ENCODE results near the gene TTC13. TPM values are rescaled to one million over a fixed set of nuclear protein-coding genes. Genes with fewer than 3 reads are reported as not detected.

TTC13 gene
- total RNA-seq, 1 donor from 2014 or later, result 27.1 TPM

DNA sequence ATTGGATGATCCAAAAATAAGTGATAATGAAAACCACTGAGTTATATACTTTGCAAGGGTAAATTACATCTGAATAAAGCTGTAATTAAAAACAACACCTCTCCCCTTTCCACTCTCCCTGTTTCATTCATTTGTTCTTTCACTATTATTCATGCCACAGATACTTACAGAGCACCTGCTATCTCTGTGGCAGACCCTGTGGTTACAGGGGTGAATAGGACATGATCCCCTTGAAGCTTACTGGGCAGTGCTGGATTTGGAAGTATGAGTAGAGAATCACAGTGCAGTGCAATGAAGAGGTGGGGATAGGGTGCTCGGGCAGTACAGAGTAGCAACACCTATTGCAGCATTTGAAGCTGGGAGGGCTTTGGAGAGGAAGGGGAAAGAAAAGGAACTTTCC is 22.0 kb upstream of the TTC13 start:
- Mint-ChIP-seq H3K27me3 (ENCODE audit: low read depth) (no peaks in the 10 kb centered on the region), H3K4me3 (ENCODE audit: unreplicated experiment) (no peak overlapping the region), H3K4me1 (ENCODE audit: low read depth) (no peaks in the 10 kb centered on the region), H3K9me3 (ENCODE audit: low read depth) (peaks cover 25% of the 10 kb centered on the region), H3K27ac (ENCODE audit: unreplicated experiment) (no peak overlapping the region), H3K36me3 (ENCODE audit: low read depth) (peaks cover 49% of the 10 kb centered on the region)
- TF ChIP-seq CTCF (IDR thresholded peaks at IDR 0.05), result no peak
- DNase-seq (ENCODE audit: low spot score), result no peak

DNA sequence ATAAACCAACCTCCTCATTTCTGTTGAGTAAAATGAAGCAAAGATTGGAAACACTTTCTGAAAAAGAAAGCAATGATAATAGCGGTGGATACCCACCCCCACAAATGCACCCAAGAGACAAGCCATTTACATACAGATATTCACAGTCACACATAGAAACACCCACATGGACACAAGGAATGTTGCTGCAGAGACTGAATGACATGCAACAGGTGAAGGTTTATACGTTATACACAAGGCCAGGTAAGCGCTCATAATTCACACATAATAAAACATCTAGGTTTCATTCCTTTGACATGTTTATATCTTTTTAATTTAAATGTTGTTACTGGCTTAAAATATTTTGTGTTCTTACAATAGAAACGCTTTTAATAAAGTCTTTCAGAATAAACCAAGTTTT is 21.5 kb upstream of the TTC13 start:
- no peak for TF ChIP-seq CTCF (IDR thresholded peaks at IDR 0.05)
- Mint-ChIP-seq H3K4me1 (ENCODE audit: low read depth) (no peaks in the 10 kb centered on the region), H3K36me3 (ENCODE audit: low read depth) (peaks cover 49% of the 10 kb centered on the region), H3K27me3 (ENCODE audit: low read depth) (no peaks in the 10 kb centered on the region), H3K9me3 (ENCODE audit: low read depth) (peaks cover 21% of the 10 kb centered on the region), H3K27ac (ENCODE audit: unreplicated experiment) (no peak overlapping the region), H3K4me3 (ENCODE audit: unreplicated experiment) (no peak overlapping the region)
- no peak for DNase-seq (ENCODE audit: low spot score)

- no peak for TF ChIP-seq CTCF (IDR thresholded peaks at IDR 0.05)
- H3K9me3 Mint-ChIP-seq (ENCODE audit: low read depth), result no peaks in the 10 kb centered on the region
- DNase-seq (ENCODE audit: low spot score), result no peak
- no peak overlapping the region for H3K27ac Mint-ChIP-seq (ENCODE audit: unreplicated experiment)
- peaks cover 7% of the 10 kb centered on the region for H3K4me1 Mint-ChIP-seq (ENCODE audit: low read depth)
- no peaks in the 10 kb centered on the region for H3K27me3 Mint-ChIP-seq (ENCODE audit: low read depth)
- peaks cover 34% of the 10 kb centered on the region for H3K36me3 Mint-ChIP-seq (ENCODE audit: low read depth)
- no peak overlapping the region for H3K4me3 Mint-ChIP-seq (ENCODE audit: unreplicated experiment)
Observed at GRCh38 chr1:230994860-230995259, 16.2 kb upstream of the TTC13 start.

GRCh38 chr1:230992100-230992774 is 13.6 kb upstream of the TTC13 start:
- Mint-ChIP-seq H3K9me3 (ENCODE audit: low read depth) (no peaks in the 10 kb centered on the region), H3K4me1 (ENCODE audit: low read depth) (peaks cover 12% of the 10 kb centered on the region), H3K27ac (ENCODE audit: unreplicated experiment) (no peak overlapping the region), H3K4me3 (ENCODE audit: unreplicated experiment) (no peak overlapping the region), H3K36me3 (ENCODE audit: low read depth) (peaks cover 21% of the 10 kb centered on the region), H3K27me3 (ENCODE audit: low read depth) (no peaks in the 10 kb centered on the region)
- no peak for DNase-seq (ENCODE audit: low spot score)
- TF ChIP-seq CTCF (IDR thresholded peaks at IDR 0.05), result no peak

DNA sequence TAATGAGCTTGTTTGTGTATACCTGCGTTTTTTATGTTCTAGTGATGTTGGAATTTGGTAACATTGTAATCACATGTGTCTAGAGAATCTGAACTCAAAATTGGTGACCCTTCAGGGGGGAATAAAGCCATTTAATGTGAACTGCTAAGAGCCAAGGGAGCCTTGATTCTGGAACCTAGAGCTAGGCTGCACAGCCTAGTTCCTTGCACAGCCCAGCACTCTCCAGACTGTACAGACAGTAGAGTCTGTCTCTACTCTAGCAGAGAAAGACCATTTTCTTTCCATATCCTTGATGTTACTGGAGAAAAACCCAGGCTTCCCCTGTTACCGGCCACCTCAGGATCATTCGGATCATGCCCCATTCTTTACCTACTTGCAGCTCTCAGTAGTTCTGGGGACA is 8.8 kb upstream of the TTC13 start:
- no peaks in the 10 kb centered on the region for H3K27me3 Mint-ChIP-seq (ENCODE audit: low read depth)
- H3K4me3 Mint-ChIP-seq (ENCODE audit: unreplicated experiment), result no peak overlapping the region
- TF ChIP-seq CTCF (IDR thresholded peaks at IDR 0.05), result no peak
- peaks cover 18% of the 10 kb centered on the region for H3K4me1 Mint-ChIP-seq (ENCODE audit: low read depth)
- peaks cover 10% of the 10 kb centered on the region for H3K36me3 Mint-ChIP-seq (ENCODE audit: low read depth)
- peak overlapping the region; percentile 43 for H3K27ac Mint-ChIP-seq (ENCODE audit: unreplicated experiment)
- H3K9me3 Mint-ChIP-seq (ENCODE audit: low read depth), result no peaks in the 10 kb centered on the region
- DNase-seq (ENCODE audit: low spot score), result no peak

Measured in chondrocyte (in vitro differentiated cells).